Muscle of leg (tissue), 11 donors: ENCODE data around the gene NUCB1. TPM values are rescaled to one million over a fixed set of nuclear protein-coding genes. Genes with fewer than 3 reads are reported as not detected.

Experiments used
- DNase-seq: peaks from one replicate; pipeline ENCODE4 v3.0.0; 2013
- H3K27ac ChIP-seq: one replicate; pipeline ENCODE4 v1.5.1; 2013; ENCODE audit warnings: mild to moderate bottlenecking, low read length, control low read depth
- H3K27me3 ChIP-seq: one replicate; pipeline ENCODE4 v1.6.1; 2013; ENCODE audit warnings: low read length; ENCODE audit not compliant: control insufficient read depth, insufficient read depth
- H3K36me3 ChIP-seq: one replicate; pipeline ENCODE4 v1.6.1; 2013; ENCODE audit warnings: low read length; ENCODE audit not compliant: control insufficient read depth, insufficient read depth
- H3K4me1 ChIP-seq: one replicate; pipeline ENCODE4 v1.6.1; 2013; ENCODE audit warnings: low read length; ENCODE audit not compliant: control insufficient read depth, insufficient read depth
- H3K4me3 ChIP-seq: one replicate; pipeline ENCODE4 v1.5.1; 2013; ENCODE audit warnings: low read length, control low read depth
- H3K9me3 ChIP-seq: replicated peaks from 2 replicates; pipeline ENCODE4 v1.6.1; 2013; ENCODE audit warnings: low read depth, low read length; ENCODE audit not compliant: control insufficient read depth
- WGBS: methylation state at CpG from one replicate; pipeline ENCODE4 v1.1.5; 2013; ENCODE audit warnings: missing lambda C conversion rate; ENCODE audit not compliant: insufficient coverage; 5-methylcytosine and 5-hydroxymethylcytosine counted together
- polyA plus RNA-seq, 8 donors: library from polyadenylated mRNA; unstranded; fragments of 120-200 nt; gene quantifications; one replicate each; pipeline versions ENCODE4 v1.2.1 to v1.2.3, GENCODE V29; 2013; ENCODE audit warnings: inconsistent platforms in 1 of 8, low replicate concordance in 1 of 8; ENCODE audit not compliant: insufficient read length in 8 of 8, insufficient read depth in 1 of 8
- total RNA-seq: library from RNA; stranded (reverse); fragments of 120-200 nt; gene quantifications from one replicate; pipeline ENCODE4 v1.2.4, GENCODE V29; 2013

NUCB1 gene
- total and polyA plus RNA-seq, 9 donors: 97.3 to 216 (median 175) TPM

GRCh38 chr19:48947258-48947542 is 47.1 kb downstream of the NUCB1 start:
- no peak for DNase-seq
- WGBS: 90% methylated on average over 2 of the region's 3 CpGs
- Histone ChIP-seq H3K27ac (no peak overlapping the region), H3K9me3 (peaks cover 3% of the 10 kb centered on the region), H3K4me3 (no peak overlapping the region), H3K4me1 (peaks cover 7% of the 10 kb centered on the region), H3K27me3 (no peaks in the 10 kb centered on the region), H3K36me3 (no peaks in the 10 kb centered on the region)

GRCh38 chr19:48950159-48950558 is 50.0 kb downstream of the NUCB1 start:
- Histone ChIP-seq H3K4me3 (no peak overlapping the region), H3K9me3 (peaks cover 3% of the 10 kb centered on the region), H3K4me1 (peaks cover 16% of the 10 kb centered on the region), H3K27me3 (no peaks in the 10 kb centered on the region), H3K27ac (peak overlapping the region; percentile 55), H3K36me3 (no peaks in the 10 kb centered on the region)
- peak; percentile 67 for DNase-seq
- WGBS: 6% methylated on average over 3 of the region's 3 CpGs

DNA sequence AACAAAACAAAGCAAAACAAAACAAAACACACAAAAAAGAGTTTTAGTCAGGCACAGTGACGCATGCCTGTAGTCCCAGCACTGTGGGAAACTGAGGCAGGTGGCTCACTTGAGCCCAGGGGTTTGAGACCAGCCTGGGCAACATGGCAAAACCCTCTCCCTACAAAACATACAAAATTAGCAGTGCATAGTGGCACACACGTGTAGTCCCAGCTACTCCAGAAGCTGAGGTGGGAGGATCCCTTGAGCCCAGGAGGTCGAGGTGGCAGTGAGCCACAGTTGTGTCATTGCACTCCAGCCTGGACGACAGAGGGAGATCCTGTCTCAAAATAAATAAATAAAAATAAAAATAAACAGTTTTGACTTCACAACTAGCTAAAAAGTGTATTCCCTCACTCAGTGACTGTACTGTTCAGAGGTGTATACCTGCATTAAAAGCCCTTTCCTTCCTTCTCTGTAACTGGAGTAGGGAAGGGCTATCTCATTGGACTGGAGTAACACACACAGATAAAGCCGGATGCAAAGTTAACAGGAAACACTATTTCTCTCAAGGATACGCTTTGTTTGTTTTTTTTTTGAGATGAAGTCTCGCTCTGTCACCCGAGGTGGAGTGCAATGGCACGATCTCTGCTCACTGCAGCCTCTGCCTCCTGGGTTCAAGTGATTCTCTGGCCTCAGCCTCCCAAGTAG is 50.9 kb downstream of the NUCB1 start:
- no peak overlapping the region for H3K4me3 ChIP-seq
- H3K4me1 ChIP-seq: peaks cover 24% of the 10 kb centered on the region
- H3K9me3 ChIP-seq: peaks cover 3% of the 10 kb centered on the region
- DNase-seq: no peak
- WGBS: 96% methylated on average over 4 of the region's 9 CpGs
- H3K36me3 ChIP-seq: no peaks in the 10 kb centered on the region
- H3K27me3 ChIP-seq: no peaks in the 10 kb centered on the region
- peak overlapping the region; percentile 55 for H3K27ac ChIP-seq

DNA sequence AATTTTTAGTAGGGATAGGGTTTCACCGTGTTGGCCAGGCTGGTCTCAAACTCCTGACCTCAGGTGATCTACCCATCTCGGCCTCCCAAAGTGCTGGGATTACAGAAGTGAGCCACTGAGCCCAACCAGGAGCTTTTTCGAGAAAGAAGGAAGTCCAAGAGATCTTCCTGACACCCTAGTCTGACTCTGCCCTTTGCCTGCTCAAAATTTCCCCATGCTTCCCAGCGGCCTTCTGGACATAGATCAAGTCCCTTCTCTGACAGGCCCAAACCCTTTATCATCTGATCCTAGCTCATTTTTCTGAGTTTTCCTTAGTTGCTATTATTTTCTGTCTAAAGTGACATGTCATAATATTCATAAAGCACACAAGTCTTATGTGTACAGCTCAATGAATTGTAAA is 53.0 kb downstream of the NUCB1 start:
- Histone ChIP-seq H3K9me3 (no peaks in the 10 kb centered on the region), H3K27me3 (no peaks in the 10 kb centered on the region), H3K4me1 (peaks cover 17% of the 10 kb centered on the region), H3K4me3 (no peak overlapping the region), H3K27ac (no peak overlapping the region), H3K36me3 (peaks cover 6% of the 10 kb centered on the region)
- DNase-seq: peak; percentile 28
- WGBS: 63% methylated on average over 4 of the region's 4 CpGs

- H3K27ac ChIP-seq: peak overlapping the region; percentile 86
- H3K4me3 ChIP-seq: peak overlapping the region; percentile 51
- H3K36me3 ChIP-seq: peaks cover 6% of the 10 kb centered on the region
- H3K27me3 ChIP-seq: no peaks in the 10 kb centered on the region
- H3K9me3 ChIP-seq: no peaks in the 10 kb centered on the region
- WGBS: 19% methylated on average over 5 of the region's 11 CpGs
- no peak for DNase-seq
- peaks cover 17% of the 10 kb centered on the region for H3K4me1 ChIP-seq
These were observed 54.0 kb downstream of the NUCB1 start for GRCh38 chr19:48953990-48954594.

DNA sequence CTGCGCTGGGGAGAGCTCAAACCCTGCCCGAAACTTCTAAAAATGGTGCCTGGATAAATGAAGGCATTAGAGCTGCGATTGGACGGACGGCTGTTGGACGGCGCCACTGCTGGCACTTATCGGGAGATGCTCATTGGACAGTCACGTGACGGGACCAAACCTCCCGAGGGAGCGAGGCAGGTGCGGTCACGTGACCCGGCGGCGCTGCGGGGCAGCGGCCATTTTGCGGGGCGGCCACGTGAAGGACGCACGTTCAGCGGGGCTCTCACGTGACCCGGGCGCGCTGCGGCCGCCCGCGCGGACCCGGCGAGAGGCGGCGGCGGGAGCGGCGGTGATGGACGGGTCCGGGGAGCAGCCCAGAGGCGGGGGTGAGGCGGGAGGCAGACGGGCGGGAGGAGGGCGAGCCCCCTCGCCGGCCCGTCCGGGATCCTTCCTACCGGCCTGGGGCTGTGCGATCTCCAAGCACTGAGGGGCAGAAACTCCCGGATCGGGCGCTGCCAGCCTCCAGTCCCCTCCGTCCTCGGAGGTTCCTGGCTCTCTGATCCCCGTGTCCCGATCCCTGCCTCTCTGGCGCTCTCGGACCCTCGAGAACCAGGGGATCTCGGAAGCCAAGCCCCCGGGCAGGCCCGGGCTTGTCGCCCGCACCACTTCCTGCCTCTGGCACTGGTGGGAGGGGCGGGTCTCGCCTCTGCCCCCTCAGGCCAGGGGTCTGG is 54.6 kb downstream of the NUCB1 start, which contains the start of gene BAX:
TSS of gene BAX (plus strand) at position 281 of the 713 bp plus-strand sequence. CDS start at position 335, 54 bp downstream.
- peaks cover 6% of the 10 kb centered on the region for H3K36me3 ChIP-seq
- H3K27ac ChIP-seq: peak within 1 kb of the TSS; percentile 86
- H3K9me3 ChIP-seq: no peaks in the 10 kb centered on the region
- peaks cover 17% of the 10 kb centered on the region for H3K4me1 ChIP-seq
- WGBS: under 1% methylated on average over 67 of the region's 71 CpGs
- DNase-seq: peak; percentile 98
- H3K4me3 ChIP-seq: peak within 1 kb of the TSS; percentile 87
- H3K27me3 ChIP-seq: no peaks in the 10 kb centered on the region

GRCh38 chr19:48955308-48955958 is 55.3 kb downstream of the NUCB1 start:
- H3K4me1 ChIP-seq: peaks cover 17% of the 10 kb centered on the region
- H3K9me3 ChIP-seq: no peaks in the 10 kb centered on the region
- H3K4me3 ChIP-seq: peak overlapping the region; percentile 87
- 55% methylated on average over 14 of the region's 16 CpGs for WGBS
- no peak for DNase-seq
- peak overlapping the region; percentile 84 for H3K27ac ChIP-seq
- H3K36me3 ChIP-seq: peaks cover 6% of the 10 kb centered on the region
- no peaks in the 10 kb centered on the region for H3K27me3 ChIP-seq

GRCh38 chr19:48958006-48958405 is 57.9 kb downstream of the NUCB1 start:
- Histone ChIP-seq H3K36me3 (peaks cover 10% of the 10 kb centered on the region), H3K27ac (no peak overlapping the region), H3K9me3 (no peaks in the 10 kb centered on the region), H3K4me1 (peaks cover 22% of the 10 kb centered on the region), H3K4me3 (no peak overlapping the region), H3K27me3 (no peaks in the 10 kb centered on the region)
- no peak for DNase-seq
- WGBS: 94% methylated on average over 3 of the region's 8 CpGs

DNA sequence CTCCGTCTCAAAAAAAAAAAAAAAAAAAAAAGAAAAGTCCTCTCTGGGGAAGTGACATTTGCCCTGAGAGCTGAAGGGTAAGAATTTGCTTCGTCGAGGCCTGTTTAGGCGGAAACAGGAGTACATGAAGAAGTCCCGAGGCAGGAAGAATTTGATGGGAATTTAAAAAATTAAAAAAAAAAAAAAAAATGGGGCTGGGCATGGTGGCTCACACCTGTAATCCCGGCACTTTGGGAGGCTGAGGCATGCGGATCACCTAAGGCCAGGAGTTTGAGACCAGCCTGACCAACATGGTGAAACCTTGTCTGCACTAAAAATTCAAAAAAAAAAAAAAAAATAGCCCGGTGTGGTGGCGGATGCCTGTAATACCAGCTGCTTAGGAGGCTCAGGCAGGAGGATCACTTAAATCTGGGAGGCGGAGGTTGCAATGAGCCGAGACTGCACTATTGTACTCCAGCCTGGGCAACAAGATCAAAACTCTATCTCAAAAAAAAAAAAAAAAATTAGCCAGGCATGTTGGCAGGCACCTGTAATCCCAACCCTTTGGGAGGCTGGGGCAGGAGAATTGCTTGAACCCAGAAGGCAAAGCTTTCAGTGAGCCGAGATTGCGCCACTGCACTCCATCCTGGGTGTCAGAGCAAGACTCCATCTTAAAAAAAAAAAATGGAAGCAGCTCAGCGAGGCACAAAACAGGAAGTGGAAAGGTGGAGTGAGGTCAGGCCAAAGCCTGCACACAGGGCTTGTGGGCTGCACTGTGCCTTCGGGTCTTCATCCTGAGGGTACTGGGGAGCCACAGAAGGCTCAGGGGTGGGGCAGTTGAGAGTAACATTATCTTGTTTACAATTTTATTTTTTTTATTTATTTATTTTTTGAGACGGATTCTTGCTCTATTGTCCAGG is 59.5 kb downstream of the NUCB1 start:
- 84% methylated on average over 7 of the region's 16 CpGs for WGBS
- Histone ChIP-seq H3K4me1 (peaks cover 31% of the 10 kb centered on the region), H3K27ac (no peak overlapping the region)

More for the DNA sequence above, 59.5 kb downstream of the NUCB1 start:
- Histone ChIP-seq H3K27me3 (no peaks in the 10 kb centered on the region), H3K4me3 (no peak overlapping the region), H3K9me3 (no peaks in the 10 kb centered on the region), H3K36me3 (peaks cover 10% of the 10 kb centered on the region)
- DNase-seq: no peak
